ENCODE results near the gene GATAD2A. TPM values are rescaled to one million over a fixed set of nuclear protein-coding genes. Genes with fewer than 3 reads are reported as not detected.
A peak's percentile ranks its signal among the peaks of the same experiment; 100 is the strongest.

Gene GATAD2A
- total and polyA plus RNA-seq, 2 of the 8 experiments (the other 6 are each of a cell fraction or from before 2014, with no cell fraction given): 38.4 to 205 TPM

DNA sequence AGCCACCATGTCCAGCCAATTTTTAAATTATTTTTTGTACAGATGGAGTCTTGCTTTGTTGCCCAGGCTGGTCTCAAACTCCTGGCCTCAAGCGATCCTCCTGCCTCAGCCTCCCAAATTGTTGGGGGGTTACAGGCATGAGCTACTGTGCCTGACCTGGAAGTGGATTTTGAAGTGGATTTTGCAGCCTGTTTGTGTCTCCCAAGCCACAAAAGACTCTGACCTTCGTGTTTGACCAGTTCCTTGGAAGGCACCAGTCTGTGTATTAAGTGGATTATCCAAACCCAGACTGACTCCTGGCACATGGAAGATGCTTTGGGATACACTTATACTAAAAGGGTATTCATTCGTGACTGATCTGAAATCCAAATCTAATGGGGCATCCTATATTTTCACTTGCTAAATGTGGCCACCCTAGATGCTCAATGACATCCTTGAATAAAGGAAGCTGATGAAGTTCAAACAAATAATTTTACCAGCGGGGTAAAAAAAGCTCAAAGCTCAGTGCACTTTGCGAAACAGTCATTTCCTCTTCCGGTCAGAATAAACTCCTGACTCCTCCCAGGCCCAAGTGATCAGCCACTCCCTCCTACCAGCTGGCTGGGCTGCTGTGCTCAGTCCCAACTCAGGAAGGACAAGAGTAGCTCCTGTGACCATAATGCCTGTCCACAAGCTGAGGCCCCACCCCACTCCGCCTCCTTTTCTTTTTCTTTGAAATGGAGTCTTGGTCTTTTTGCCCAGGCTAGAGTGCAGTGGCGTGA lies 32.6 kb upstream of the GATAD2A start:
- Histone ChIP-seq H4K91ac (replicated peaks; ENCODE audit: insufficient read length, low read length) (no peak overlapping the region), H2AFZ (ENCODE audit: low read length) (peak overlapping the region; percentile 41; the same call in 1 of the 2 replicates), H3K36me3 (ENCODE audit: control insufficient read depth in 2 of 4, insufficient read depth in 4 of 4, low read length in 3 of 4) (no peaks in the 10 kb centered on the region), H3K27ac (ENCODE audit: low read depth, low read length) (no peak overlapping the region), H3K27me3 (replicated peaks in 1 of 4; ENCODE audit: control insufficient read depth in 3 of 4, extremely low read depth in 1 of 4, insufficient read depth in 3 of 4, low read length in 3 of 4) (no peaks in the 10 kb centered on the region), H3K18ac (ENCODE audit: extremely low read depth, low read length) (no peak overlapping the region), H3K9ac (replicated peaks in 1 of 4; ENCODE audit: extremely low read depth in 1 of 4, low read depth in 3 of 4, low read length in 3 of 4) (no peak overlapping the region), H3K4me2 (ENCODE audit: insufficient read depth in 1 of 2, low read depth in 2 of 2, low read length in 2 of 2) (no peak overlapping the region), H2BK20ac (ENCODE audit: low read length) (no peak overlapping the region), H3K56ac (replicated peaks; ENCODE audit: insufficient read length, low read depth, low read length) (no peak overlapping the region), H4K5ac (ENCODE audit: insufficient read length, low read depth, low read length) (no peak overlapping the region), H2BK120ac (replicated peaks; ENCODE audit: low read depth, low read length) (no peak overlapping the region), H4K8ac (ENCODE audit: extremely low read depth, insufficient read depth, low read length) (no peak overlapping the region; the same call in 1 of the 2 replicates), H3K4ac (replicated peaks; ENCODE audit: insufficient read length, low read depth, low read length) (no peak overlapping the region), H3K23me2 (ENCODE audit: low read depth, low read length) (no peaks in the 10 kb centered on the region), H3K9me3 (ENCODE audit: insufficient read depth in 2 of 2, low read depth in 1 of 2, low read length in 1 of 2) (no peaks in the 10 kb centered on the region), H3K14ac (ENCODE audit: insufficient read length) (no peak overlapping the region), H3K79me2 (ENCODE audit: control insufficient read depth in 1 of 2, insufficient read depth in 2 of 2, low read length in 2 of 2) (no peaks in the 10 kb centered on the region), H3K4me1 (replicated peaks in 1 of 4; ENCODE audit: control insufficient read depth in 3 of 4, insufficient read depth in 4 of 4, low read length in 3 of 4) (peaks cover 0 to 4% (median 4%) of the 10 kb centered on the region in 4 experiments; a peak in 5 of 7 replicates), H3K23ac (ENCODE audit: insufficient read length) (no peak overlapping the region), H2BK15ac (ENCODE audit: low read length) (no peak overlapping the region), H3K79me1 (ENCODE audit: low read depth, low read length) (no peaks in the 10 kb centered on the region), H2BK12ac (ENCODE audit: low read depth, low read length) (no peak overlapping the region), H2AK5ac (ENCODE audit: low read depth, low read length) (no peak overlapping the region), H3K4me3 (ENCODE audit: extremely low read depth in 1 of 4, insufficient read depth in 2 of 4, low read depth in 3 of 4, low read length in 4 of 4) (no peak overlapping the region), H4K20me1 (replicated peaks in 1 of 2; ENCODE audit: control insufficient read depth in 1 of 2, insufficient read depth in 2 of 2, low read length in 2 of 2) (no peaks in the 10 kb centered on the region), H2BK5ac (ENCODE audit: low read depth, low read length) (no peak overlapping the region)
- 88% methylated on average over 8 of the region's 8 CpGs; no CpG with 5 or more reads in 1 of the 2 experiments for WGBS, 2 experiments (ENCODE audit: extremely low coverage in 1 of 2, insufficient coverage in 1 of 2, insufficient read length in 1 of 2, insufficient replicate concordance in 2 of 2, low coverage in 1 of 2, low lambda C conversion rate in 2 of 2, missing lambda C conversion rate in 1 of 2)
- no peak for FAIRE-seq
- ChIA-PET CTCF (ENCODE audit: partially characterized antibody) (interaction anchor here (0.6 to 3.2 kb wide), 7 partner anchors 11 to 327 kb away, joined by 3 to 21 read pairs (median 4); no protein-coding TSS in a partner anchor), POLR2A (ENCODE audit: partially characterized antibody) (interaction anchor here (0.9 to 1.7 kb wide), 3 partner anchors 10 to 134 kb away, joined by 3 to 4 read pairs (median 3); partner anchors contain the start of gene GATAD2A)
- DNase-seq (ENCODE audit: low read depth in 1 of 2, low spot score in 2 of 2): no peak
- TF ChIP-seq EP300 (IDR thresholded peaks at IDR 0.05; ENCODE audit: borderline replicate concordance in 1 of 2, low read depth in 2 of 2, low read length in 2 of 2) (no peak), CREB1 (IDR thresholded peaks at IDR 0.05) (no peak), EGR1 (IDR thresholded peaks at IDR 0.05; ENCODE audit: borderline replicate concordance, low read depth, low read length) (no peak), CBX8 (IDR thresholded peaks at IDR 0.05; ENCODE audit: borderline replicate concordance, low read depth, low read length) (no peak), SRF (IDR thresholded peaks at IDR 0.05; ENCODE audit: low read depth, low read length) (no peak), CEBPB (IDR thresholded peaks at IDR 0.05; ENCODE audit: low read depth, low read length) (no peak), GABPA (IDR thresholded peaks at IDR 0.05; ENCODE audit: borderline replicate concordance, insufficient read depth, low read length) (no peak)
- TF ChIP-seq, protein P1, sequence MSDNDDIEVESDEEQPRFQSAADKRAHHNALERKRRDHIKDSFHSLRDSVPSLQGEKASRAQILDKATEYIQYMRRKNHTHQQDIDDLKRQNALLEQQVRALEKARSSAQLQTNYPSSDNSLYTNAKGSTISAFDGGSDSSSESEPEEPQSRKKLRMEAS (IDR thresholded peaks at IDR 0.05): no peak
- TF ChIP-seq, protein P2, sequence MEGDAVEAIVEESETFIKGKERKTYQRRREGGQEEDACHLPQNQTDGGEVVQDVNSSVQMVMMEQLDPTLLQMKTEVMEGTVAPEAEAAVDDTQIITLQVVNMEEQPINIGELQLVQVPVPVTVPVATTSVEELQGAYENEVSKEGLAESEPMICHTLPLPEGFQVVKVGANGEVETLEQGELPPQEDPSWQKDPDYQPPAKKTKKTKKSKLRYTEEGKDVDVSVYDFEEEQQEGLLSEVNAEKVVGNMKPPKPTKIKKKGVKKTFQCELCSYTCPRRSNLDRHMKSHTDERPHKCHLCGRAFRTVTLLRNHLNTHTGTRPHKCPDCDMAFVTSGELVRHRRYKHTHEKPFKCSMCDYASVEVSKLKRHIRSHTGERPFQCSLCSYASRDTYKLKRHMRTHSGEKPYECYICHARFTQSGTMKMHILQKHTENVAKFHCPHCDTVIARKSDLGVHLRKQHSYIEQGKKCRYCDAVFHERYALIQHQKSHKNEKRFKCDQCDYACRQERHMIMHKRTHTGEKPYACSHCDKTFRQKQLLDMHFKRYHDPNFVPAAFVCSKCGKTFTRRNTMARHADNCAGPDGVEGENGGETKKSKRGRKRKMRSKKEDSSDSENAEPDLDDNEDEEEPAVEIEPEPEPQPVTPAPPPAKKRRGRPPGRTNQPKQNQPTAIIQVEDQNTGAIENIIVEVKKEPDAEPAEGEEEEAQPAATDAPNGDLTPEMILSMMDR (IDR thresholded peaks at IDR 0.05; ENCODE audit: control extremely low read depth in 1 of 3, insufficient read depth in 1 of 3, low read depth in 1 of 3, low read length in 3 of 3): no peak

All from H1 (cell line).